ENCODE results near the gene ATRIP.
"Not testable (repeated sequence)": the region's sequence is repeated elsewhere in the genome, so short reads cannot be mapped to it uniquely, and the experiment has no call there.

Gene ATRIP

GRCh38 chr3:48446425-48447193, at the start of gene ATRIP:
Gene ATRIP (plus strand): TSS chr3:48446737. CDS start chr3:48446846, 109 bp downstream.
- peak; percentile 73 to 76 for DNase-seq (ENCODE audit: low read depth in 2 of 2)

DNA sequence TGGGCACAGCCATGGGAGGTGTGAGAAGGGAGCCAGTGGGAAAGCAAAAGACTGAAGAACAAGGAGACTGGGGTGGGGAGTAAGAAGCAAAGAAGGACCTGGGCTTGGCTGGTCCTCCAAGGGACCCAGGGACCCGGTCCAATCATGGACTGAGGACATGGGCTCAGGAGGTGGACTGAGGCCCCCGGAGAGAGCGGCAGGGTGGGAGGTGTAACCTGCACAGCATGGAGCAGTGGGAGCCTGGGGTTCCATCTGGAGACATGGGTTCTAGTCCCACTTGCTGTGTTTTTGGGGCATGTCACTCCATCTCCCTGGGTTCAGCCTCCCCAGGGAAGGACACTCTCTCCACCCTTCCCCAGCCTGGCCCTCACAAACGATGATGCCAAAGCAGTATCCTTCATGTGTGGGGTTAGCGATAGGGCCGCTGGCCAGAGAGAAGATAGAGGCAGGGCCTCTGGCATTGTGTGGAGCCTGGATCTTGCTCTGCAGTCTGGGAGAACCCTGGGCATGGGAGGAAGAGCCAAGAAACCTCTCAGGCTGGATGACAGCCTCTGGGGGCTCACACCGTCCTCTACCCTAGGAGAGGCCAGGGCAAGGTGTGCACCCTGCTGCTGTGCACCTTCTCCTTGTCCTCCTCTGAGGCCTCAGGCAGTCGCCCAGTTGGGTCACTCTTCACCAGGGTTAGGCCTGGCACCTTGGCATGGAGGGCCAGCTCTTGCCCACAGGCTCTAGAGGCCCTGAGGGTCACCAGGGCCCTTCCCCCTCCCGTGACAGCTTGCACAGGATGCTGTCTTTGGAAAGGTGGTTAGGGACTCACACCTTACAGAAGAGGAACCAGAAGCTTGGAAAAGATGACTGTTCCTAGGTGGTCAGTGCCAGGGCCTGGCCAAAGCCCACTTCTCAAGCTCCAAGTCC, 48.5 kb upstream of the ATRIP start:
- no peak for DNase-seq (ENCODE audit: low read depth in 2 of 2)

DNA sequence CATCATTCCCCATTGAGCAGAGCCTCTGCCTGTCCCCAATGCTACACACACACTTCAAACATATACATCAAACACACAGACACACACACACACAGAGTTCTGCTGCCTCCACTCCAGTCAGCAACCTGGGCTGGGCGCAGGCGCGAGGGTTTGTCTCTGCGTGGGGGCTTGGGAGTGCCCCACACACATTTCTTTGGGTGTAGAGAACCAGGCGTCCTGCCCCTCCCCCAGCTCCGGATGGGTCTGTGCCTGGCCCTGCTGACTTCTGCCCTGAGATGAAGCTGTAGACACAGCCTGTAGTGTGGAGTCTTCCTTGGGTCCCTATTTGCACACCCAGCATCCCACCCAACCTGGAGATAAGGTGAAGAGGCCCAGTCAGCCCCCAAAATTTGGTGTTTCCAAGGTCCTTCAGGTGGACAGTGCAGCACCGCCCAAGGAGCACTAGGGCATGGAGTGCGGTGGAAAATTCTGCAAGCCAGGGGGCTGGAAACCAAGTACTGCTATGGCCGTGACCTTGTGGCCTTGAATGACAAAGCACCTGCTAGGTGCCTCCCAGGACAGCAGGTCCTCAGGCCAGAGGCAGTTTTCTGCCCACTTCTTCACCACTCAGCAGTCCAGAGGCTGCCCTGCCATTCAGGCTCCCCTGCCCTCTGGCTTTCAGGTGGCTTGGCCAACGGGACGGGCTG, 47.7 kb upstream of the ATRIP start:
- no peak for DNase-seq (ENCODE audit: low read depth in 2 of 2)

- DNase-seq (ENCODE audit: low read depth in 2 of 2): no peak
Observed at GRCh38 chr3:48399387-48400172, 47.0 kb upstream of the ATRIP start.

DNA sequence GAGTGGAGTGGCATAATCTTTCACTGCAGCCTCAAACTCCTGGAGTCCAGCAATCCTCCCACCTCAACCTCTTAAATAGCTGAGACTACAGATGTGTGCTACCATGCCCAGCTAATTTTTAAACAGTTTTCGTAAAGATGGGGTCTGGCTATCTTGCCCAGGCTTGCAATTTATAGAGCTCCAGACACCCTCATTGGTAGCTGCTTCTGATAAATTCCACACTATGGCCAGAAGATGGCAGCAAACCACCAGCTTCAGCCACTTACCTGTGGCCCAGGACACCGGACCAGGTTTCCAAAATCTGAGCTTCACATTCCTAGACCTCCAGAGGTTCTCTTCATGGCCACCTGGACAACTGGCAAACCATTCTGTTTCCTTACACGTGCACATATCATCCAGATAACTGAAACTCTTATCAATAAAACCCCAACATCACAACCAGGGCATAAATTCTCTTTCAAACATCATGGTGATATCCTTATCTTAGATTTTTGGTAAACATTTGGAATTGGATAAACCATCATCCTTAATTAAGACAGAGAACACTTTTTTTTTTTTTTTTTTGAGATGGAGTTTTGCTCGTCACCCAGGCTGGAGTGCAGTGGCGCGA, 45.6 kb upstream of the ATRIP start:
- peak; percentile 9 to 48 for DNase-seq (ENCODE audit: low read depth in 2 of 2)

GRCh38 chr3:48401434-48401901, 45.1 kb upstream of the ATRIP start:
- DNase-seq (ENCODE audit: low read depth in 2 of 2): not testable (repeated sequence)

- DNase-seq (ENCODE audit: low read depth in 2 of 2): no peak
Observed at GRCh38 chr3:48402281-48402732, 44.2 kb upstream of the ATRIP start.

DNA sequence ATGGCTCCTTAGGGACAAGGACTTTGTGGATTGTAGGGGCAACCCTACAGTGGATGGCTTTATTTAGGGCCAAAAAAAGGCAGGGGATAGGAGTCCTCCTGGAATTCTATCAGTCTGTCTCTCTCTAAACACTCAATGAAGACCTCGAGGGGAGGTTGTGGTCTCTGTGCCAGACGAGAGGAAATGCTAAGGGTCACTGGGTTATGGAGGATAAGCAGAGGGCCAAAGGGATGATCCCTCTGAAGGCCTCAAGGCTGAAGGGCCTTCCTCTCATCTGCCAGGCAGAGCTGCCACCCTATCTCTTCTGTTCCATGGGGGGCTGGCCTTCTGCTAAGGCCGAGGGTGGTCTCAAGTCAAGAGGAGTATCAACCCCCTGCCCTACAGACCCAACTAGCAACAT, 43.6 kb upstream of the ATRIP start:
- DNase-seq (ENCODE audit: low read depth in 2 of 2): no peak

- DNase-seq (ENCODE audit: low read depth in 2 of 2): no peak
Observed at GRCh38 chr3:48403533-48404439, 42.8 kb upstream of the ATRIP start.

DNA sequence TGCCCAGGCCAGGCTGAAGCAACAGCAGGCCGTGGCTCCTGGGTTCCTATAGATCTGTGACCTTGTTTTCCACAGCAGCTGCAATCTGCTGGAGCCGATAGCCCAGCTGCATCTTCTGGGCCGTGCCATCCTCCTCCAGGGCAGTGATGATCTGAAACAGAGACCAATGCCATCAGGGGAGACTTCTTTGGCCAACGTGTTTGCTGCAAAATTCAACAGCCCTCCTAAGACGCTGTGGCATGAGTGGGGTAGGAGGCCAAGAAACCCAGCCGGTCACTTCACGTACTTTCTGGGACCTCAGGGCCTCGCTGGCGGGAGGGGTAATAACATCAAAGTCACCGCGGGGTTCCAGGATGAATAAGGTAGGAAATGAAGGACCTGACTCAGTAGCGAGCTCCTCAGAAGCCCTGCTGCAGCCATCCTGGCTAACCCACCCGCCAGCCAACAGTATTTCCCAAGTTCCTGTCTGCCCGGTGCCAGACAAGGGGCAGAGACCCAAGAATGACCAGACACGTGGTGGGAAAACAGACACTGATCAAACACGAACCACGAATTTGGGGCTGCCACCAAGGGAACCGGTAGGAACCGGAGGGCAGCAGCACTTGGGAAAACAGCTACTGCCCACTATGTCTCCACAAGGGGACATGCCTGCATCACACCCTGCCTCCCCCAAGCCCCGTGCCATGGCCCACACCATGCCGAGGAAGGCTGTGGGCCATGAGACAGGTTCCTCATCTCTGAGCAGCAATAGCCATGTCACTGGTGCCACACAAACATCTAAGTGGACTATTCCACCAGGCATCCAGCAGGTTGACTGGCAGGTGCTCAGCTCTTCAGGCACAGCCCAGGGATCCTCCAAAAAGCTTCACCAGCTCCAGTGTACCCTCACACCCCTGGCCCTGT, 41.8 kb upstream of the ATRIP start:
- DNase-seq (ENCODE audit: low read depth in 2 of 2): no peak

DNA sequence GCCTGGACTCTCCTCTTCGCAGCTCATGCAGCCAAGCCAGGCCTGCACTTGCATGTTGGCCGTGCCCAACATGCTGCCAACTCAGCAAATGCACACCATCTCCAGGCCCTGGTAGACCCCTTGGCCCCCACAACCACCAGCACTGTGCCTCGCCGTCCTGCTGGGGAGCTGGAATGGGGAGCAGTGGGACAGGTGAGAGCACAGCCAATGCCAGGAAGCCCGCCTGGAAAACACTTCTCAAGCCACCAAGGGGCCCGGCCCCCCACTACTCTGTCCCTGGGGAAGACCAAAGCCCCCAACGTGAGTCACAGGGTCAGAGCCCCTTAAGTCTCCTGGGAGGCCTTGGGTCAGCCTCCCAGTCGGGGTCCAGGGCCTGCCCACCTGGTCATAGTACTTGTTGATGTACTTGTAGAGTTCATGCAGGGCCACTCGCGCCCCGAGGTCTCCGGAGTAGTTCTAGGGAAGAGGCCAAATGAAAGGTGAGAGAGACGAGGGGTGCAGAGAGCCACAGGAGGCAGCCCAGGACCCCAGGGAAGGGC, 41.1 kb upstream of the ATRIP start:
- no peak for DNase-seq (ENCODE audit: low read depth in 2 of 2)

GRCh38 chr3:48405971-48406370, 40.6 kb upstream of the ATRIP start:
- no peak for DNase-seq (ENCODE audit: low read depth in 2 of 2)

GRCh38 chr3:48406443-48407431, 39.8 kb upstream of the ATRIP start:
- DNase-seq (ENCODE audit: low read depth in 2 of 2): no peak

GRCh38 chr3:48407542-48408099, 38.9 kb upstream of the ATRIP start:
- DNase-seq (ENCODE audit: low read depth in 2 of 2): no peak

GRCh38 chr3:48408823-48409281, 37.7 kb upstream of the ATRIP start:
- no peak for DNase-seq (ENCODE audit: low read depth in 2 of 2)

GRCh38 chr3:48409291-48410201, 37.0 kb upstream of the ATRIP start:
- DNase-seq (ENCODE audit: low read depth in 2 of 2): no peak

All from activated CD8-positive, alpha-beta memory T cell treated with anti-CD3 and anti-CD28 coated beads for 4 hours (primary cell).